ENCODE results near the gene CDH13.
A peak's percentile ranks its signal among the peaks of the same experiment; 100 is the strongest.

CDH13 gene

GRCh38 chr16:83136419-83136818 is 509.6 kb downstream of the CDH13 start:
- no peak for DNase-seq

DNA sequence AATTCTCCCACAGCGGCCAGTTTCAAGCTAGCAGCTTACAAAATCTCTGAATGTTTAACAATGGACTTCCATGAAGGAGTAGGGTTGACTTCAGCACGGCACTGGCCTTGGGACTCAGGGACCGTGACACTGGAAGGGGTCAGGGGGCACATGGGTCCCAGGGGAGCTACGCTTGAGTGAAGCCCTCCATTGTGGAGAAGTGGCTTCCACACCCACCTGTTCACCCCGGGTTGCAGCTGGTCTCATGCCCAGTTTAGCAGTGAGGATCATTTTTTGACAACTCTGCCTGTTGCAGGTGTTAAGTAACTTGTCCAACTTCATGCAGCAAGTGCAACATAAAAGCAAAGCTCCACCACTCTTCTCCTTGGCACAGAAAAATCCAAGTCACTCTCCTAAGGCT is 510.2 kb downstream of the CDH13 start:
- no peak for DNase-seq

DNA sequence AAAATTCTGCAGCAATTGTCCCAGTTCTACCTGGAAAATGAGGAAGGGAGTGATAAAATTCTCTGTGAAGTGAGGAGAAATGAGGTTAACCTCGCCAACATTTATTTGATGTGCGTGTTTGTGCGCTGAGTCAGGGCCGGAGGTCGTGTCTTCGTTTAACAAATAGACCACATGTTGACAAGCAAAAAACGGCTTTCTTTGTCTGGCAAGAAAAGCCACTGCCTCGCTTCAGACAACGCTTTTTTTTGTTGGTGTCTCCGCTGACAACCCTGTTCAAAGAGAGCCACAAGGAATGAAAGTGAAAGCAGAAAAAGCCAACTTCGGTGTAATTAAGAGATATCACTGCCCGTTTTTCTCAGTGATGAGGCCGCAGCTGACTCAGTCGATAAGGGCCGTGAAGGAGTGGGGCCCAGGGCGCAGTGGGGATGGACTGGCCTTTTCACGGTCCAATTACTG is 510.6 kb downstream of the CDH13 start:
- peak; percentile 40 for DNase-seq

DNA sequence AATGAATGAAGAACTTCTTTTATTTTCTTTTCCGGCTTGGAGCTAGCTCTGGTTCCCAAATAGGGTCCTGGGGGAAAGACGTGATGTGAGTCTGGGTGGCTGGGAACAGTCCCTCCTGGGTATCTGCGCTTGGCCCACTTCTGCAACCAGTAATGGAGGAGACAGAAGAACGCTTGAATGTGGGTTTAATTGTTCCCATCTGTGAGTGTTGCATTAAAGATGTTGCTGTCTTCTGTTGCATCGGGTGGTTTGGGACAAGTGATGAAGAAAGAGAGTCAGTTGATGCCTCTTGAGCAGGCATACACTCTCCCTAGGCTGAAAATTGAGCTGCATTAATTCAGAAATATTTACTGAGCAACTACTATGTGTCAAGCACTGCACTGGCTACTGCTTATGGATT is 511.1 kb downstream of the CDH13 start:
- no peak for DNase-seq

DNA sequence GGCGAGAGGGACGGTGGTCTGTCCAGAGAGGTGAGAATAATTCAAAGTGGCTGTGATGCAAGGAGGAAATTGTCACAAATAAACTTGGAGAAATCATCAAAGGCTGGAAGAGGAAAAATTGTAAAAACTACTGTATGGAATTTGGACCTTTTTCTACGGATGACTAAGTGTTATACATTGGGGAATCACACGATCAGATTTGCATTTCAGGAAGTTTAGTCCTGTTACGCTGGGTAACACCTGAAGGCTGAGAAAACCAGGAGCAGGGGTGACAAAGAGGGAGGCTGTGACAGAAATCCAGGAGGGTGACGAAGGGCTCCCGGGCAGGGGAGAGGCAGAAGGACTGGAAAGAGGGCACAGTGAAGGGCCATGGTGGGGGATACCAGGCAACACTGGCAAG is 511.7 kb downstream of the CDH13 start:
- no peak for DNase-seq

GRCh38 chr16:83138976-83139690 is 512.4 kb downstream of the CDH13 start:
- no peak for DNase-seq

- no peak for DNase-seq
These were observed 517.0 kb downstream of the CDH13 start for GRCh38 chr16:83143788-83144187.

DNA sequence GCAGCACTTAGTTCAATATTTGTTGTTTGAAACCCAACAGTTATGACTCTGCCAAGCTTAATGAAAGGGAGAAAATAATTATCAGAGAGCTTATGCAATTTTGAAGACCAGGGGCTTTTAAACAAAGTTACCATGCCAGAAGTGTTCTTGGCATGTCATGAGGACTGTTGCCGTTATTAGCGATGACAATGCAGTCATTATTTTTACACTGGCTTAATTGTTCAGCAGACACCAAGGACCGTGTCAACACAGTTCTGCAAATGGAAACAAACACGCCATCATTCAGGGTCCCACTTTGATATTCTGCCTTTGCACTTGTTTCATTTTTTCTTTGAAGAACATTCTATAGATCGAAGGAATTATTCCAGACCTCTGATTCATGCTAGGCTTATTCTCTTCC is 518.5 kb downstream of the CDH13 start:
- DNase-seq, result no peak

DNA sequence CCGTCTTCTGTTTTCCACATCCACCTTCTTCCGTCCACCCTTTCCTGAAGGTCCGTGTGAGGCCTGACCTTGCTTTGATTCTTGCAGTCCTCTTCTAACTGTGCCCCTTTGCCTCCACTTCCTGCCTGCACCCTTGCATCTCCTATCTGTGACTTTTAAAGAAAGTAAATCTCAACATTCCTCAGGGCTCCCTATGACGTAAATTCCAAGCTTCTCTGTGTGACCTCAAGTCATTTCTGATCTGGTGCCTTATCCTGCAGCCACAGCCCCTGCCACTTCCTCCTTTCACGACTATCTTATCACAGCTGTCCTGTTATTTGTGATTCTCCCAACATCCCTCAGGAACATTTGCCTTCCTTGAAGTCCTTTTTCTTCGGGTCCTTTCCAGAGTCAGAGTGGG is 520.5 kb downstream of the CDH13 start:
- no peak for DNase-seq

DNA sequence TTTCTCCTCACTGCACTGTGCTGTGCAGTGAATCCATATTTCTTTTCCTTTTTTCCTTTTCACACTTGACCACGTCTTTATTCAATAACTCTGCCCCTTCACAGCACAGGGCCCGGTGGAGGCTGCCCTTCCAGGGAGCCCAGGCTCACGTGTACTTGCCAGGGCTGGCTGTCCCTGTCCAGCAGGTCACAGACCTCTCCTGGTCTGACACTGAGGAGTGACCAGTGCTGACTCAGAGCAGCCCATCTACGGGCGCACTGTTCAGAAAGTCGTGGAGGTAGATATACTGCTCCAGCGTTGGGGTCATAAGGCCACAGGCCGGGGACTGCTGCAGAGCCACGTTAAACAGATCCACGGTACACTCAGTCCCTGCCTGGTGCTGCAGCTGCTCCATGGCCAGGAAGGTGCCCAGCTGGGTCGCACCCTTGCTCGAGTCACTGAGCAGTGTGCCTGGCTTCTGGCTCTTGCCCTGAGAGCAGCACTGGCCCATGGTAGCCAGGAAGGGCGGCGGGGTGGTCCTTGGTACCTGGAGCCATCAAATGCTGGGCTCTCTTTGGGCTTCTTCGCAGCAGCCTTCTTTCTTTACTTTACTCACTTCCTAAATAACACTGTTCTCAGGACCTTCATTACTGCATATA is 531.7 kb downstream of the CDH13 start:
- no peak for DNase-seq

GRCh38 chr16:83159049-83159448 is 532.3 kb downstream of the CDH13 start:
- DNase-seq, result no peak

DNA sequence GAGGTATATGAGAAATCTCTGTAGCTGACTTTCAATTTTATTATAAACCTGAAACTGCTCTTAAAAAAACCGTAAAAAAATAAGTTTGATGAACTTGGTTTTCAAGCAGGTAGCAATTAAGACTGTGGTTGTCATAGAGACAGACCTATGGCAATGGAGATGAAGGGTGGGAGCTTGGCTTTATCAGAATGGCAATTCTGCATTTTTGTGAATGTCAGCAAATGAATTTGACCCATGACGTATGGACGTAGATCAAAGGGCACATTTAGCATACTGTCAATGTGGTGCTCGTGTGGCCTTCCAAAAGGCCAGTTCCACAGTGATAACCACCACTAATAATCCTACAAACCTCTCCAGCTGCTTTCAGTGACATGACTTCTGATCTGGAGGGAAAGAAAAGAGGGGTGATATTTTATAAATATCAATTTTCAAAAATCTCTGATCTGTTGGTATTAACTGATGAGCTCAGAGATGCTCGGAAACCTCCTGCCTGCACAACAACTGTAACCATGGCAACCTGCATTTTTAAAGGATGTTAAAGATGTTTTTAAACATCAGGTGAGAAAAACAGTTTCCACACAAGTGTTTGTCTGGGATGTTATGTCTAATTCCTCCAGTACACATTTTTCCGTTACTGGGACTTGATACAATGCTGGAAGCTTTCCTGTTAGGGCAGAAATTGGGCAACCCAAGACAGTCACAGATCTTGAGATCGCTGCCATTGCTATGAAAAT is 533.7 kb downstream of the CDH13 start:
- no peak for DNase-seq

GRCh38 chr16:83162791-83163190 is 536.0 kb downstream of the CDH13 start:
- DNase-seq, result no peak

DNA sequence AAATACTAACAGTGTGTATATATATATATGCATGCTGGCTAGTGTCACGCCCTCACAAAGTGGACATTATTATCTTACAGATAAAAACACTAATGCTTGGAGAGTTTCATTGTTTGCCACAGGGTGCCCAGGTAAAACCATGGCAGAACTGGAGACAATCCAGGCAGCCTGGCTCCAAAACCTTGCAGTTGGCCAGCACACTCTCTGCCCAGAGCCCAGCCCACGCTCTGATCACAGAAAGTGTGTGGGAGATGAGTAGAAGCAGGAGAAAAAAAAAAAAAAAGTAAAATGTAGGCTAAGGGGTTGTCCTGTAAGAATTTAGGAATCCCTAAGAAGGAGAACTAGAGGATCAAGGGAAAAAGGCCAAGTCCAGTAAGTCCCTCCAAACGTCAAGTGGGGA is 538.0 kb downstream of the CDH13 start:
- no peak for DNase-seq

- no peak for DNase-seq
These were observed 544.6 kb downstream of the CDH13 start for GRCh38 chr16:83171396-83171795.

GRCh38 chr16:83174671-83175070 is 547.9 kb downstream of the CDH13 start:
- no peak for DNase-seq

DNA sequence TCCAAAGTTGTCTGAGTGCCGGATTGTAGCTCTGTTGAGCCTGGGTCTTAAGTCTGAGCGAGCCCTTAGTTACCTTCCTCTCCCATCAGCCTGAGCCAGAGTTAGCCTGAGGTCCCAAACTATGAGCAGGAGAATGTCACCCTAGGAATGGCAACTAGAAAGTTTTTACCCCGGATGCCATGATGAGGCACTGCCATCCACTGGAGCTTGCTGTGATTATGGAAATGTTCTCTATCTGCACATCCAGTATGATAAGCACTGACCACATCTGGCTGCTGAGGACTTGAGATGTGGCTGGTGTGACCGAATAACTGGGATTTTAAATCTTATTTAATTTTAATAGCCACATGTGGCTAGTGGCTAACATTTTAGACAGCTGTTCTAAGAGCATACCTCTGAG is 550.0 kb downstream of the CDH13 start:
- no peak for DNase-seq

GRCh38 chr16:83185902-83186301 is 559.1 kb downstream of the CDH13 start:
- no peak for DNase-seq

- peak; percentile 62 for DNase-seq
These were observed 560.6 kb downstream of the CDH13 start for GRCh38 chr16:83187405-83187804.

DNA sequence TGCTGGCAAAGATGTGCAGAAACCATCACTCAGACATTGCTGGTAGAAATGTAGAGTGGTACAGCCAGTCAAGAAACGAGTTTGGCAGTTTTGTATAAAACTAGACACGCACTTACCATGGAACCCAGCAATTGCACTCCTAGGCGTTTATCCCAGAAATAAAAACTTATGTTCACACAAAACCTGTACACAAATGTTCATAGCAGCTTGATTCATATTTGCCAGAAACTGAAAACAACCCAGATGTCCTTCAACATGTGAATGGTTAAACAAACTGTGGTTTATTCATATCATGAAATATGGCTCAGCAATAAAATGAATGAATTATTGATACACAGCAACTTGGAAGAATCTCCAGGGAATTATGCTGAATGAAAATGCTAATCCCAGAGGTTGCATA is 570.0 kb downstream of the CDH13 start:
- DNase-seq, result no peak

GRCh38 chr16:83197450-83197849 is 570.7 kb downstream of the CDH13 start:
- DNase-seq, result no peak

GRCh38 chr16:83198977-83199376 is 572.2 kb downstream of the CDH13 start:
- no peak for DNase-seq

GRCh38 chr16:83200005-83200779 is 573.4 kb downstream of the CDH13 start:
- DNase-seq, result no peak

Measured in activated CD4-positive, alpha-beta T cell treated with anti-CD3 and anti-CD28 coated beads, Interleukin-2, amount 50 U/mL, for 16 hours (primary cell).